Measurements from ENCODE around the gene DUS1L. TPM values are rescaled to one million over a fixed set of nuclear protein-coding genes. Genes with fewer than 3 reads are reported as not detected.

Gene DUS1L
- polyA plus RNA-seq, 1 of the 3 experiments (the other 2 are of a cell fraction), result 163 TPM

- WGBS (ENCODE audit: low lambda C conversion rate), result 89% methylated on average over 9 of the region's 9 CpGs
- H2AFZ ChIP-seq (ENCODE audit: low read depth), result no peak overlapping the region
- no peaks in the 10 kb centered on the region for H3K27me3 ChIP-seq (ENCODE audit: insufficient read depth)
- POLR2A ChIA-PET, result interaction anchor here (0.7 to 2.3 kb wide), 9 partner anchors 8 to 404 kb away, joined by 3 to 13 read pairs (median 3); partner anchors contain the start of genes CENPX, FASN and MRPL12
- H3K79me2 ChIP-seq (ENCODE audit: insufficient read depth), result no peaks in the 10 kb centered on the region
- H3K9me3 ChIP-seq, result no peaks in the 10 kb centered on the region
- H3K27ac ChIP-seq (ENCODE audit: low read depth in 2 of 2, low read length in 1 of 2), result peak overlapping the region; percentile 16 to 93; a peak in 3 of 4 replicates
- H3K36me3 ChIP-seq (replicated peaks in 1 of 2; ENCODE audit: control insufficient read depth in 1 of 2, insufficient read depth in 2 of 2, low read length in 1 of 2), result peaks cover 0 to 12% of the 10 kb centered on the region in 2 experiments
- H4K20me1 ChIP-seq (ENCODE audit: insufficient read depth), result no peaks in the 10 kb centered on the region
- peaks cover 11 to 56% of the 10 kb centered on the region in 2 experiments; a peak in 3 of 4 replicates for H3K4me1 ChIP-seq (ENCODE audit: control insufficient read depth in 1 of 2, insufficient read depth in 2 of 2, low read depth in 1 of 2, low read length in 1 of 2)
- no peak overlapping the region for H3K9ac ChIP-seq
- no peak overlapping the region; a peak in 1 of 4 replicates for H3K4me3 ChIP-seq (ENCODE audit: low read depth in 2 of 2, low read length in 1 of 2)
- no peaks in the 10 kb centered on the region for H3K9me2 ChIP-seq
- TF ChIP-seq CHD2 (IDR thresholded peaks at IDR 0.05; ENCODE audit: low read length, partially characterized antibody), result peak; percentile 0
- TF ChIP-seq, protein P1, sequence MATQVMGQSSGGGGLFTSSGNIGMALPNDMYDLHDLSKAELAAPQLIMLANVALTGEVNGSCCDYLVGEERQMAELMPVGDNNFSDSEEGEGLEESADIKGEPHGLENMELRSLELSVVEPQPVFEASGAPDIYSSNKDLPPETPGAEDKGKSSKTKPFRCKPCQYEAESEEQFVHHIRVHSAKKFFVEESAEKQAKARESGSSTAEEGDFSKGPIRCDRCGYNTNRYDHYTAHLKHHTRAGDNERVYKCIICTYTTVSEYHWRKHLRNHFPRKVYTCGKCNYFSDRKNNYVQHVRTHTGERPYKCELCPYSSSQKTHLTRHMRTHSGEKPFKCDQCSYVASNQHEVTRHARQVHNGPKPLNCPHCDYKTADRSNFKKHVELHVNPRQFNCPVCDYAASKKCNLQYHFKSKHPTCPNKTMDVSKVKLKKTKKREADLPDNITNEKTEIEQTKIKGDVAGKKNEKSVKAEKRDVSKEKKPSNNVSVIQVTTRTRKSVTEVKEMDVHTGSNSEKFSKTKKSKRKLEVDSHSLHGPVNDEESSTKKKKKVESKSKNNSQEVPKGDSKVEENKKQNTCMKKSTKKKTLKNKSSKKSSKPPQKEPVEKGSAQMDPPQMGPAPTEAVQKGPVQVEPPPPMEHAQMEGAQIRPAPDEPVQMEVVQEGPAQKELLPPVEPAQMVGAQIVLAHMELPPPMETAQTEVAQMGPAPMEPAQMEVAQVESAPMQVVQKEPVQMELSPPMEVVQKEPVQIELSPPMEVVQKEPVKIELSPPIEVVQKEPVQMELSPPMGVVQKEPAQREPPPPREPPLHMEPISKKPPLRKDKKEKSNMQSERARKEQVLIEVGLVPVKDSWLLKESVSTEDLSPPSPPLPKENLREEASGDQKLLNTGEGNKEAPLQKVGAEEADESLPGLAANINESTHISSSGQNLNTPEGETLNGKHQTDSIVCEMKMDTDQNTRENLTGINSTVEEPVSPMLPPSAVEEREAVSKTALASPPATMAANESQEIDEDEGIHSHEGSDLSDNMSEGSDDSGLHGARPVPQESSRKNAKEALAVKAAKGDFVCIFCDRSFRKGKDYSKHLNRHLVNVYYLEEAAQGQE (IDR thresholded peaks at IDR 0.05; ENCODE audit: low read depth, low read length), result no peak
- no peak for DNase-seq
- CTCF ChIA-PET, result interaction anchor here (0.9 to 5.2 kb wide), 19 partner anchors 9 to 146 kb away, joined by 3 to 45 read pairs (median 7); partner anchors contain the start of genes DCXR, FASN, NOTUM and RAC3
- H3F3A ChIP-seq (replicated peaks; ENCODE audit: insufficient read depth), result peaks cover 7% of the 10 kb centered on the region
- no peak overlapping the region for H3K4me2 ChIP-seq
These were observed 41.2 kb upstream of the DUS1L start for GRCh38 chr17:82106688-82107305.

GRCh38 chr17:82105882-82106687 is 40.5 kb upstream of the DUS1L start:
- H3K27me3 ChIP-seq (ENCODE audit: insufficient read depth), result no peaks in the 10 kb centered on the region
- H3K9me2 ChIP-seq, result no peaks in the 10 kb centered on the region
- ChIA-PET CTCF (interaction anchor here (0.9 to 5.2 kb wide), 21 partner anchors 8 to 147 kb away, joined by 3 to 45 read pairs (median 7); partner anchors contain the start of genes DCXR, FASN, NOTUM and RAC3), POLR2A (interaction anchor here (0.6 to 2.3 kb wide), 10 partner anchors 8 to 403 kb away, joined by 3 to 13 read pairs (median 3); partner anchors contain the start of genes CENPX, FASN and MRPL12)
- peak overlapping the region; percentile 16 to 93; a peak in 3 of 4 replicates for H3K27ac ChIP-seq (ENCODE audit: low read depth in 2 of 2, low read length in 1 of 2)
- peaks cover 11 to 63% of the 10 kb centered on the region in 2 experiments; a peak in 3 of 4 replicates for H3K4me1 ChIP-seq (ENCODE audit: control insufficient read depth in 1 of 2, insufficient read depth in 2 of 2, low read depth in 1 of 2, low read length in 1 of 2)
- no peak overlapping the region for H2AFZ ChIP-seq (ENCODE audit: low read depth)
- peaks cover 0 to 7% of the 10 kb centered on the region in 2 experiments for H3K36me3 ChIP-seq (replicated peaks in 1 of 2; ENCODE audit: control insufficient read depth in 1 of 2, insufficient read depth in 2 of 2, low read length in 1 of 2)
- H3K4me2 ChIP-seq, result no peak overlapping the region
- H3K9ac ChIP-seq, result no peak overlapping the region
- no peaks in the 10 kb centered on the region for H4K20me1 ChIP-seq (ENCODE audit: insufficient read depth)
- peaks cover 7% of the 10 kb centered on the region for H3F3A ChIP-seq (replicated peaks; ENCODE audit: insufficient read depth)
- H3K9me3 ChIP-seq, result no peaks in the 10 kb centered on the region
- peak; percentile 97 for DNase-seq
- H3K4me3 ChIP-seq (ENCODE audit: low read depth in 2 of 2, low read length in 1 of 2), result peak overlapping the region in 1 of 2 experiments; percentile 9; a peak in 1 of 4 replicates
- WGBS (ENCODE audit: low lambda C conversion rate), result 55% methylated on average over 18 of the region's 24 CpGs
- H3K79me2 ChIP-seq (ENCODE audit: insufficient read depth), result no peaks in the 10 kb centered on the region
- TF ChIP-seq FOXJ3 (CRISPR knock-in tag; IDR thresholded peaks at IDR 0.05) (peak; percentile 66; the same call in 1 of the 2 replicates), TEAD4 (IDR thresholded peaks at IDR 0.05; ENCODE audit: borderline replicate concordance, insufficient read depth) (no peak), EZH2phosphoT487 (IDR thresholded peaks at IDR 0.05; ENCODE audit: borderline replicate concordance, low read depth) (no peak), SIN3A (IDR thresholded peaks at IDR 0.05; ENCODE audit: borderline replicate concordance, low read depth, low read length) (no peak), EP300 (IDR thresholded peaks at IDR 0.05; ENCODE audit: borderline replicate concordance in 1 of 2, low read depth in 1 of 2, low read length in 1 of 2) (peak in 1 of 2 experiments; percentile 42; a peak in 1 of 4 replicates), RAD21 (IDR thresholded peaks at IDR 0.05; ENCODE audit: low read length) (peak; percentile 38), FOXM1 (IDR thresholded peaks at IDR 0.05; ENCODE audit: low read depth) (no peak), FOSL2 (IDR thresholded peaks at IDR 0.05; ENCODE audit: borderline replicate concordance, low read depth) (no peak), MXI1 (IDR thresholded peaks at IDR 0.05; ENCODE audit: low read depth, low read length) (peak; percentile 79; the same call in 1 of the 2 replicates), POLR2AphosphoS5 (IDR thresholded peaks at IDR 0.05; ENCODE audit: low read depth, low read length) (peak; percentile 44; the same call in 1 of the 2 replicates)
- TF ChIP-seq, protein P2, sequence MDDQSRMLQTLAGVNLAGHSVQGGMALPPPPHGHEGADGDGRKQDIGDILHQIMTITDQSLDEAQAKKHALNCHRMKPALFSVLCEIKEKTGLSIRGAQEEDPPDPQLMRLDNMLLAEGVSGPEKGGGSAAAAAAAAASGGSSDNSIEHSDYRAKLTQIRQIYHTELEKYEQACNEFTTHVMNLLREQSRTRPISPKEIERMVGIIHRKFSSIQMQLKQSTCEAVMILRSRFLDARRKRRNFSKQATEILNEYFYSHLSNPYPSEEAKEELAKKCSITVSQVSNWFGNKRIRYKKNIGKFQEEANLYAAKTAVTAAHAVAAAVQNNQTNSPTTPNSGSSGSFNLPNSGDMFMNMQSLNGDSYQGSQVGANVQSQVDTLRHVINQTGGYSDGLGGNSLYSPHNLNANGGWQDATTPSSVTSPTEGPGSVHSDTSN (IDR thresholded peaks at IDR 0.05), result 0 out of 2 replicates have a peak, but pooled peaks have one; percentile 8
- TF ChIP-seq, protein P3, sequence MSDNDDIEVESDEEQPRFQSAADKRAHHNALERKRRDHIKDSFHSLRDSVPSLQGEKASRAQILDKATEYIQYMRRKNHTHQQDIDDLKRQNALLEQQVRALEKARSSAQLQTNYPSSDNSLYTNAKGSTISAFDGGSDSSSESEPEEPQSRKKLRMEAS (IDR thresholded peaks at IDR 0.05; ENCODE audit: low read depth), result no peak
- TF ChIP-seq, protein P4, sequence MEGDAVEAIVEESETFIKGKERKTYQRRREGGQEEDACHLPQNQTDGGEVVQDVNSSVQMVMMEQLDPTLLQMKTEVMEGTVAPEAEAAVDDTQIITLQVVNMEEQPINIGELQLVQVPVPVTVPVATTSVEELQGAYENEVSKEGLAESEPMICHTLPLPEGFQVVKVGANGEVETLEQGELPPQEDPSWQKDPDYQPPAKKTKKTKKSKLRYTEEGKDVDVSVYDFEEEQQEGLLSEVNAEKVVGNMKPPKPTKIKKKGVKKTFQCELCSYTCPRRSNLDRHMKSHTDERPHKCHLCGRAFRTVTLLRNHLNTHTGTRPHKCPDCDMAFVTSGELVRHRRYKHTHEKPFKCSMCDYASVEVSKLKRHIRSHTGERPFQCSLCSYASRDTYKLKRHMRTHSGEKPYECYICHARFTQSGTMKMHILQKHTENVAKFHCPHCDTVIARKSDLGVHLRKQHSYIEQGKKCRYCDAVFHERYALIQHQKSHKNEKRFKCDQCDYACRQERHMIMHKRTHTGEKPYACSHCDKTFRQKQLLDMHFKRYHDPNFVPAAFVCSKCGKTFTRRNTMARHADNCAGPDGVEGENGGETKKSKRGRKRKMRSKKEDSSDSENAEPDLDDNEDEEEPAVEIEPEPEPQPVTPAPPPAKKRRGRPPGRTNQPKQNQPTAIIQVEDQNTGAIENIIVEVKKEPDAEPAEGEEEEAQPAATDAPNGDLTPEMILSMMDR (IDR thresholded peaks at IDR 0.05), result peak; percentile 49
